IMR-90 (cell line): ENCODE measurements around the gene CXADR. TPM values are rescaled to one million over a fixed set of nuclear protein-coding genes. Genes with fewer than 3 reads are reported as not detected.

Experiments
- ATAC-seq: fragments of 200-7000 bp; cut with Tn5 transposase; 2 replicates; pipeline ENCODE4 v1.9.1; 2020; ENCODE audit warnings: low read depth, mild to moderate bottlenecking, moderate library complexity
- BruUV-seq: library from RNA; stranded (reverse); fragments of 400-500 nt; replicated peaks from 2 replicates; lab custom pipeline; 2021; lab: Mats Ljungman, UMichigan
- CTCF ChIA-PET: fragments of 300-600 bp; formaldehyde crosslinking; extraction: SDS; loops from one replicate; lab custom pipeline; 2021; ENCODE audit warnings: antibody characterized with exemption; lab: Yijun Ruan, JAX
- POLR2A ChIA-PET: fragments of 300-600 bp; sonication (Branson Sonifier 250); formaldehyde crosslinking; loops from one replicate; lab custom pipeline; 2022; ENCODE audit warnings: antibody characterized with exemption; ENCODE audit not compliant: unreplicated experiment; lab: Charles Lee
- DNase-seq: peaks from one replicate; pipeline ENCODE4 v3.0.0; 2013
- H2AFZ ChIP-seq: replicated peaks from 2 replicates; pipeline ENCODE3; 2013; ENCODE audit warnings: low read length, mild to moderate bottlenecking; ENCODE audit not compliant: poor library complexity
- H2AK5ac ChIP-seq: 2 replicates; pipeline ENCODE4 v1.6.1; 2013; ENCODE audit warnings: low read depth, low read length, inconsistent platforms
- H2AK9ac ChIP-seq: replicated peaks from 2 replicates; pipeline ENCODE3; 2013; ENCODE audit warnings: mild to moderate bottlenecking, low read depth, low read length, moderate library complexity; ENCODE audit not compliant: poor library complexity
- H2BK120ac ChIP-seq: 2 replicates; pipeline ENCODE4 v1.6.1; 2013; ENCODE audit warnings: low read depth, low read length, inconsistent platforms
- H2BK15ac ChIP-seq: 3 replicates; pipeline ENCODE4 v1.6.1; 2013; ENCODE audit warnings: low read depth, low read length, inconsistent platforms
- H2BK20ac ChIP-seq: 2 replicates; pipeline ENCODE4 v1.6.1; 2013; ENCODE audit warnings: low read depth, mild to moderate bottlenecking, inconsistent platforms, low read length, moderate library complexity
- H2BK5ac ChIP-seq: 2 replicates; pipeline ENCODE4 v1.6.1; 2013; ENCODE audit warnings: mild to moderate bottlenecking, low read depth, low read length, inconsistent platforms; ENCODE audit not compliant: poor library complexity, severe bottlenecking
- H3K14ac ChIP-seq: replicated peaks from 2 replicates; pipeline ENCODE4 v1.6.1; 2013; ENCODE audit warnings: low read depth, low read length, inconsistent platforms
- H3K18ac ChIP-seq: 2 replicates; pipeline ENCODE4 v1.6.1; 2013; ENCODE audit warnings: low read depth, low read length, control low read depth
- H3K23ac ChIP-seq: 2 replicates; pipeline ENCODE4 v1.6.1; 2013; ENCODE audit warnings: low read depth, low read length, inconsistent platforms
- H3K27ac ChIP-seq: 2 replicates; pipeline ENCODE4 v1.5.1; 2013; ENCODE audit warnings: mild to moderate bottlenecking, control low read depth, low read length; ENCODE audit not compliant: insufficient read depth
- H3K27me3 ChIP-seq: 2 replicates; pipeline ENCODE4 v1.6.1; 2013; ENCODE audit warnings: low read length; ENCODE audit not compliant: control insufficient read depth, insufficient read depth
- H3K36me3 ChIP-seq: 2 replicates; pipeline ENCODE4 v1.6.1; 2013; ENCODE audit warnings: low read length, mixed read lengths; ENCODE audit not compliant: control insufficient read depth, insufficient read depth
- H3K4ac ChIP-seq: 2 replicates; pipeline ENCODE4 v1.6.1; 2013; ENCODE audit warnings: low read depth, low read length, inconsistent platforms
- H3K4me1 ChIP-seq: 2 replicates; pipeline ENCODE4 v1.6.1; 2013; ENCODE audit warnings: low read length, mixed read lengths; ENCODE audit not compliant: control insufficient read depth, insufficient read depth
- H3K4me2 ChIP-seq: 2 replicates; pipeline ENCODE4 v1.6.1; 2013; ENCODE audit warnings: low read depth, mild to moderate bottlenecking, control low read depth, low read length, moderate library complexity
- H3K4me3 ChIP-seq: 2 replicates; pipeline ENCODE4 v1.5.1; 2013; ENCODE audit warnings: low read depth, mild to moderate bottlenecking, control low read depth, low read length, moderate library complexity; ENCODE audit not compliant: insufficient read depth
- H3K56ac ChIP-seq: 2 replicates; pipeline ENCODE4 v1.6.1; 2013; ENCODE audit warnings: low read length, inconsistent platforms; ENCODE audit not compliant: insufficient read depth; ENCODE audit errors: extremely low read depth
- H3K79me1 ChIP-seq, 2 experiments: 2 replicates each; pipeline ENCODE4 v1.6.1; 2013; ENCODE audit warnings: low read length in 2 of 2, inconsistent platforms in 1 of 2, low read depth in 1 of 2
- H3K9ac ChIP-seq: 2 replicates; pipeline ENCODE4 v1.6.1; 2013; ENCODE audit warnings: low read depth, low read length, control low read depth
- H3K9me1 ChIP-seq: 2 replicates; pipeline ENCODE4 v1.6.1; 2013; ENCODE audit warnings: low read length, inconsistent platforms; ENCODE audit not compliant: insufficient read depth
- H3K9me3 ChIP-seq: 2 replicates; pipeline ENCODE4 v1.6.1; 2013; ENCODE audit warnings: low read length; ENCODE audit not compliant: control insufficient read depth, insufficient read depth
- H4K20me1 ChIP-seq: 2 replicates; pipeline ENCODE4 v1.6.1; 2013; ENCODE audit warnings: low read length, inconsistent platforms; ENCODE audit not compliant: insufficient read depth
- H4K5ac ChIP-seq: 2 replicates; pipeline ENCODE4 v1.6.1; 2013; ENCODE audit warnings: mild to moderate bottlenecking, low read depth, low read length, control low read depth
- H4K8ac ChIP-seq, 2 experiments: 2 replicates each; pipeline ENCODE4 v1.6.1; 2013; ENCODE audit warnings: low read depth in 2 of 2, low read length in 2 of 2, control low read depth in 1 of 2, inconsistent platforms in 1 of 2
- H4K91ac ChIP-seq: 2 replicates; pipeline ENCODE4 v1.6.1; 2013; ENCODE audit warnings: low read depth, low read length, inconsistent platforms; ENCODE audit not compliant: insufficient read depth
- BHLHE40 ChIP-seq: fragments of 150-350 bp; IDR thresholded peaks from 2 replicates; pipeline ENCODE4 v1.6.1; 2016; ENCODE audit warnings: mild to moderate bottlenecking, low read depth, low read length
- MAFK ChIP-seq: IDR thresholded peaks from 2 replicates; pipeline ENCODE4 v1.6.1; 2012; ENCODE audit warnings: low read depth, low read length, improper control_type of control experiment
- WGBS, 2 experiments: methylation state at CpG; one replicate each; pipeline versions ENCODE4 v1.1.5 to v1.1.7; 2013; ENCODE audit warnings: missing lambda C conversion rate in 2 of 2; ENCODE audit not compliant: insufficient read length in 1 of 2; ENCODE audit errors: extremely low coverage in 2 of 2; 5-methylcytosine and 5-hydroxymethylcytosine counted together
- dilution Hi-C: fragments of 300-500 bp; cut with HindIII; formaldehyde crosslinking; loops from one replicate; pipeline ENCODE4 v1.14.3; 2018; ENCODE audit warnings: low sequenced_read_pairs; ENCODE audit not compliant: unreplicated experiment
- in situ Hi-C: fragments of 300-500 bp; cut with MboI; formaldehyde crosslinking; loops from 3 replicates; pipeline ENCODE4 v1.14.3; 2019; ENCODE audit warnings: low sequenced_read_pairs, inconsistent platforms, mixed read lengths
- intact Hi-C: fragments of 100-400 bp; cut with micrococcal nuclease; formaldehyde crosslinking; loops from 2 replicates; pipeline ENCODE4 v1.10.0; 2022
- polyA plus RNA-seq, 3 experiments: library from polyadenylated mRNA; depleted of rRNA; stranded (reverse); fragments of >200 nt; gene quantifications; 2 replicates each; pipeline ENCODE4 v1.2.3, GENCODE V29; 2012; ENCODE audit warnings: low replicate concordance in 1 of 3
- total RNA-seq: library from RNA; depleted of rRNA; stranded (reverse); fragments of >200 nt; gene quantifications from 2 replicates; pipeline ENCODE4 v1.2.3, GENCODE V29; 2012

CXADR gene
- total and polyA plus RNA-seq, 2 of the 4 experiments (the other 2 are of a cell fraction) = 0.21 to 1.1 TPM

- Histone ChIP-seq H3K27ac (no peak overlapping the region), H3K4me3 (no peak overlapping the region), H3K18ac (no peak overlapping the region), H2AFZ (no peak overlapping the region), H4K91ac (0 out of 2 replicates have a peak overlapping the region, but pooled peaks have one; percentile 36), H3K9ac (no peak overlapping the region), H3K4ac (no peak overlapping the region), H2BK15ac (no peak overlapping the region), H3K56ac (no peak overlapping the region), H3K4me1 (peaks cover 10% of the 10 kb centered on the region), H3K4me2 (no peak overlapping the region), H2BK20ac (no peak overlapping the region), H4K5ac (no peak overlapping the region), H2AK5ac (0 out of 2 replicates have a peak overlapping the region, but pooled peaks have one; percentile 27), H3K9me1 (peaks cover 3% of the 10 kb centered on the region; the same call in 1 of the 2 replicates), H3K27me3 (no peaks in the 10 kb centered on the region), H3K79me1 (no peaks in the 10 kb centered on the region), H3K23ac (no peak overlapping the region), H2BK5ac (no peak overlapping the region), H3K14ac (no peak overlapping the region), H4K8ac (no peak overlapping the region), H2BK120ac (no peak overlapping the region), H2AK9ac (no peak overlapping the region), H4K20me1 (0 out of 2 replicates have a peak, but pooled peaks cover 4% of the 10 kb centered on the region), H3K9me3 (no peaks in the 10 kb centered on the region), H3K36me3 (no peaks in the 10 kb centered on the region)
- DNase-seq = no peak
- no TSS peak for BruUV-seq
- dilution Hi-C loops = no loop called here
- ATAC-seq = no peak
- POLR2A ChIA-PET = no interaction called here
- in situ Hi-C loops = no loop called here
- peak; percentile 54 for TF ChIP-seq MAFK
- no peak for TF ChIP-seq BHLHE40
- CTCF ChIA-PET = no interaction called here
- no CpG with 5 or more reads among the region's 3 CpGs for WGBS, 2 experiments
- intact Hi-C loops = loop anchor here (10.0 kb wide), 1 partner anchor 351 kb away; no protein-coding TSS in a partner anchor
Measured at GRCh38 chr21:17494051-17494450, 18.8 kb upstream of the CXADR start.
